Measurements from ENCODE around the gene ATF6.

- no peak for TF ChIP-seq CTCF (IDR thresholded peaks at IDR 0.05; ENCODE audit: extremely low read depth in 1 of 2, insufficient read depth in 1 of 2, low read depth in 1 of 2, low read length in 2 of 2)
- no peak for TF ChIP-seq EZH2 (IDR thresholded peaks at IDR 0.05; ENCODE audit: borderline replicate concordance, low read depth, low read length, severe bottlenecking)
- no peak for TF ChIP-seq POLR2A (IDR thresholded peaks at IDR 0.05; ENCODE audit: low read depth, low read length)
- no peak for TF ChIP-seq FOS (IDR thresholded peaks at IDR 0.05; ENCODE audit: borderline replicate concordance, insufficient read depth, low read length)
Measured at GRCh38 chr1:161955606-161956005, 189.5 kb downstream of the ATF6 start.

Measured in endothelial cell of umbilical vein (primary cell).